NCI-H2171 (cell line): Measurements from ENCODE around the gene ETV7.
"Not testable (repeated sequence)": the region's sequence is repeated elsewhere in the genome, so short reads cannot be mapped to it uniquely, and the experiment has no call there.

Source experiments
- DNase-seq: peaks from one replicate; lab custom pipeline; 2025; lab: John Stamatoyannopoulos, UW

ETV7 gene

DNA sequence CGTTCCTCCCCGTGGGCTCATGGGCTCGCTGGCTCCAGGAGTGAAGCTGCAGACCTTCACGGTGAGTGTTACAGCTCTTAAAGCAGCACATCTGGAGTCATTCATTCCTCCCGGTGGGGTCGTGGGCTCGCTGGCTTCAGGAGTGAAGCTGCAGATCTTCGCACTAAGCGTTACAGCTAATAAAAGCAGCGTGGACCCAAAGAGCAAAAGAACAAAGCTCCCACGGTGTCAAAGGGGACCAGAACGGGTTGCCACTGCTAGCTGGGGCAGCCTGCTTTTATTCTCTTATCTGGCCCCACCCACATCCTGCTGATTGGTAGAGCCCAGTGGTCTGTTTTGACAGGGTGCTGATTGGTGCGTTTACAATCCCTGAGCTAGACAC lies 24.1 kb downstream of the ETV7 start:
- DNase-seq: not testable (repeated sequence)

DNA sequence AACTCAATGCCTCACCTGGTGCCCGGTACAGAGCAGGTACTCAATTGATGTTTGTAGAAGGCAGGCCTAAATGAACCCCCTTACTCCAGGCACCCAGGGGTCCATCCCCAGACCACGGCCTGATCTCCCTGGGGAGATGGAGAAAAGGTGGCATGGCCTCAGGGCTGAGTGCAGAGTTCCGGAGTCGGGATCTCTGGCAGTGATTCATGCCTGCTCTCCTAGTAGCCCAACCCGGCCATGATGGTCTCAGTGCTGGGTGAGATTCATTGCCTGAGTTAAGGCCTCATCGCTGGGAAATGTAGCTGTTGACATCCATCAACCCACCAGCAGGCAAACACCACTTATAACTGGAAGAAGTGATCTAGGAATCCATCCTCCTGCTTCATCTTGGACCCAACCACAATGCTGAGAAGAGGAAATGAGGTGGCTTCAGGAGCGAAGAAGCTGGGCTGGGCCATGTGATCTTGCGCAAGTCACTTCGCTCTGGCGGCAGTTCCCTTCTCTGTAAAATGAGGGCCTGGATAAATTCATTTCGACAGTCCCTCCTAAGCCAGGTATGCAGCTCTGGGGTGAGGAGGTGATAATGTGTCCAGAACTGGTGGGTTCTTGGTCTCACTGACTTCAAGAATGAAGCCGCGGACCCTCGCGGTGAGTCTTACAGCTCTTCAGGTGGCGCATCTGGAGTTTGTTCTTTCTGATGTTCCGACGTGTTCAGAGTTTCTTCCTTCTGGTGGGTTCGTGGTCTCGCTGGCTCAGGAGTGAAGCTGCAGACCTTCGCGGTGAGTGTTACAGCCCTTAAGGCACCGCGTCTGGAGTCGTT lies 24.7 kb downstream of the ETV7 start:
- no peak for DNase-seq

DNA sequence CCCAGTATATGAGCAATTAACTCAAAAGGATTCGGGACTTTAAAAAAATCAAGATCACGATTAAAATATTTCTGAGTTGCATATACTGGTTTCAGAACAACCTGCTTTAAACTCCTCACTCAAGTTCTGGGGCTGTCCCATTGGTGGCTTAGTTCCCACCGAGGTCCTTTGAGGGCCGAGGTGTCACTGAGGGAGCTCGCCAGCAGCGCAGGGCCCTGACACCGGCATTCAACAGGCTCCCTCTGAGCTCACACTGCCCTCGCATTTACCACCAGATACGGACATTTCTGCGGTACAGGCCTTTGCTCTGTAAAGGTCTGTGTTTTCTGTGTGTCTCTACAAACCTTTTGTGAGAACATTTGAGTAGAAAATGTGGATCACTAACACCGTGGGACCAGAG lies 26.4 kb downstream of the ETV7 start:
- DNase-seq: no peak

DNA sequence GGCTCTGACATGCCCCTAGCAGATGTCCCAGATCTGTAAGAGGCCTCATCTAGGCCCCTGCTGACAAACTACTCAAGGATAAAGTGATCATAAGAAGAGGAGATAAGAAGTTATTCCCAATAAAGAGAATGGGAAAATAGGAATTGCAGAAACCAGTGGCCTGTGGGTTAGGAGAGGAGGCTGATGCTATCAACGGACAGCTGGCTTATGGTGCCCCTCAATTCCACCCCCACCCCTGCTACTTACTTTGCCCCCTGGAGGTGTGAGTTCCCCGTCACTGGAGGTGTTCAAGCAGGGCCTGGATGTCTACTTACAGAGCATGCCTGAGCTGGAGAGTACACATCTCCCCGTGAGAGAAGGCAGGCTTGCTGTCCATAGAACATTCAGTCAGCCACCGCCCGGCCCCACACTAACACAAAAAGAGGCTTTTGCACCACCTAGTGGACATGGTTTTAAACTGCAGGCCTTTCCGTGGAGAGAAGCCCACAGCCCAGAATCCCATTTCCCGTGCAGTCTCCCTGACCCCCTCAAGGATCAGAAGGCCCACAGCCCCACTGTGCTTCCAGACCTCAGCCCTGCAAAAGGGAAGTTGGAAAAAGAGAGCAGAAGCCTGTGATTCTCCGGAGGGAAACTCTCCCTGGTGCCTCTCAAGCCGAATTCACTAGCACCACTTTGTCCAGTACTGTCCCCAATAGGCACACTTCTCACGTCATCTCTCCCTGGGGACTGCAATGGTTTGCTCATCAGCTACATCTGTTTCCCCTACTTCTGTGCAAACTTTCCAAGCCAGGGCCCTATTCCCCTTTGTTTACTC lies 27.0 kb downstream of the ETV7 start:
- DNase-seq: peak; percentile 77

GRCh38 chr6:36358226-36358915 lies 29.1 kb downstream of the ETV7 start:
- DNase-seq: no peak

DNA sequence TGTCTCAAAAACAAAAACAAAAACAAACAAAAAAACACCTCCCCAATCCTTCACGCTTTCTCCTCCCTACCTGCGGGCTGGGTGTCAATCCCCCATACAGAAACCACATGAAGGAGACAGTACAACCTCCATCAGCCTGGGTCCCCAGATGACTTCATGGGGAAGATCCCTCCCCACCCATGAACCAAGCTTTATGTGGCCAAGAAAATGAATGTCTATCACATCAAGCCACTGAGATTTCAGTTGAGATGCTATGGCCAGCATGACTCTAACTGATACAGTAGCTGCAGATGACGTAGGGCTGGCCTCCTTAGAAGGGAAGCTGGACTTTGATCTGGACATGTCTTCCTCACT lies 29.6 kb downstream of the ETV7 start:
- no peak for DNase-seq

DNA sequence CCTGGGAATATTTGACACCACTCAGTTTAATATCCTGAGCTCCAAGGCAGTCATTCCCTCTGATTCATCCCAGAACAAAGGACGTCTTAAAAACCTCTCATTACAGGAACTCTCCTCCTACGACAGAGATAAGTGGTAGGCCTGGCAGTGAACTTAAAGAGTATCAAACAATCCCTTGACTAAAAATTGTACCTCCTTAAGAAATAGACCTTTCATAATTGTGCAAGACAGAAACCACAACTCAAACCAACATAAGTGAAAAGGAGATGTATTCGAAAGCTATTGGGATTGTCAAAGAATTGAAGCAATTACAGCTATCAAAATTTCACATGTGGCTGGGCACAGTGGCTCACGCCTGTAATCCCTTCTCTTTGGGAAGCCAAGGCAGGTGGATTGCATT lies 31.6 kb downstream of the ETV7 start:
- no peak for DNase-seq

DNA sequence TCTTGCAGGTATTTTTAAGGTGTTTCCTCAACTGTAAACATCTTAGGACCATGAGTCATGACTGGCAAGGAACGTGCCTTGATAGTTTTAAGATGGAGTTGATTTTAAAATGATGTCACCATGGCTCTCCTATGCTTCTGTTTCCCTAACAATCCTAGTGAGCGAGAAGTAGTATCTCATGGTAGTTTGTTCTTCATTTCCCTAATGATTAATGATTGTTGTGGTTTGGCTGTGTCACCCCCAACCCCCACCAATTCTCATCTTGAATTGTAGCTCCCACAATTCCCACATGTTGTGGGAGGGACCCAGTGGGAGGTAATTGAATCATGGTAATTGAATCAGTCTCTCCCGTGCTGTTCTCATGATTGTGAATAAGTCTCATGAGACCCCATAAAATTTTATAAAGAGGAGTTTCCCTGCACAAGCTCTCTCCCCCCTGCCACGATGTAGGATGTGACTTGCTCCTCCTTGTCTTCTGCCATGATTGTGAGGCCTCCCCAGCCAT lies 34.0 kb downstream of the ETV7 start:
- no peak for DNase-seq

GRCh38 chr6:36352477-36353157 lies 34.9 kb downstream of the ETV7 start:
- DNase-seq: no peak

GRCh38 chr6:36350681-36351571 lies 36.5 kb downstream of the ETV7 start:
- DNase-seq: no peak

DNA sequence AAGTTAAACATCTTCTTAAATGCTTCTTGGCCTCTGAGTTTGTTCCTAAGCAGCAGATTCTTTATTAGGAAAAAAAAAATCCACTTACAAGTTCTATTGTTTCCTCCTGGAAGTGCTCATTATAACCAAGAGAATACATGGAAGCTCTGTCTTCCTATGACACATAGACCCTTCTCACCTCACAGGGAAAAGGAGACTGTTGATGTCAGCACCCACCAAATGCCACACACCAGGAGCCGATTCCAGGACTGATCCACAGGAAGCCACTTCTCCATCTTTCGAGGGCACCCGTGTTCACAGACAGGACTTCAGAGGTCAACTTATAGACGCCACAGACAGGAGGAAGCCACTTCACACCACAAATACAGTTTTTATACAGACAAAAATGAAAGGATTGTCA lies 37.4 kb downstream of the ETV7 start:
- DNase-seq: no peak

- peak; percentile 89 for DNase-seq
Measured at GRCh38 chr6:36349240-36349639, 38.2 kb downstream of the ETV7 start.

DNA sequence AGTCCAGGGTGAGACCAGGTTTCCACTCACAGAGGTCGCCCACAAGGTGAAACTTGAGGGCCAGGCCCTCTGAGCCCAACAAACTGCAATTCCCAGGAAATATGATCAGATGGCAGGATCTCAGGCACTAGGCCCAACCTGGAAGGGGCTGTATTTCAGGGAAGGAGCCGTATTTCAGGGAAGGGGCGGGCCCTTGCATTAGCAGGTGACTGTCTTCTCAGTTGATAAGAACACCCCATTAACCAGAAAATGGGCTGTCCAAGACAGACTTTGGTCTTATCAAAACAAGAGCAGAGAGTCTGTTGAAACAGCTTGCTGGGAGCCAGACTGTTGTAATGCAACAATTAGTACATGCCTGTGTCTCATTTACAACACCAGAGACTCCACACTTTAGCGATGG lies 39.8 kb downstream of the ETV7 start:
- DNase-seq: no peak

GRCh38 chr6:36346486-36347273 lies 40.8 kb downstream of the ETV7 start:
- no peak for DNase-seq

- DNase-seq: no peak
Measured at GRCh38 chr6:36345681-36346466, 41.6 kb downstream of the ETV7 start.

DNA sequence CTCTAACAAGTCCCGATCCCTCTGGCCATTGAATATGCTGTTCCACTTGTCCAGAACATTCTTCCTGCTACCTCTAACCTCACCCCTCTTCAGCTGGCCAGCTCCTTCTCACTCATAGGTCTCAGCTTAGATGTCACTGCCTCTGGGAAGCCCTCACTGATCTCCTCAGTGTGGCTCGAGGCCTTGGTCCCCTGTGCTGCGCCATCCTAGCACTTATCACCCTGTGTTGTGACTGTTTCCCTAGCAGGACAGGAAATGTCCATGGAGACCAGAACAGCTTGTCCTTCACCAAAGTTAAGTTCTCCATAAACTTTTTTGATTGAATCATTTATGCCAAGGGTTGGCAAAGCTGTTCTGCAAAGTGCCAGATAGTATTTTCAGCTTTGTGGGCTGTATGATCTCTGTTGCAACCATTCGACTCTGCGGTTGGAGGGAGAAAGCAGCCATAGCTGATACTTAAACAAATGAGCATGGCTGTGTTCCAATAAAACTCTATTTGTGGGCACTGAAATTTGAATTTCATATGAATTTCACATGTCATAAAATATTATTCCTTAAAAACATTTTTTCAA lies 44.3 kb downstream of the ETV7 start:
- DNase-seq: no peak

DNA sequence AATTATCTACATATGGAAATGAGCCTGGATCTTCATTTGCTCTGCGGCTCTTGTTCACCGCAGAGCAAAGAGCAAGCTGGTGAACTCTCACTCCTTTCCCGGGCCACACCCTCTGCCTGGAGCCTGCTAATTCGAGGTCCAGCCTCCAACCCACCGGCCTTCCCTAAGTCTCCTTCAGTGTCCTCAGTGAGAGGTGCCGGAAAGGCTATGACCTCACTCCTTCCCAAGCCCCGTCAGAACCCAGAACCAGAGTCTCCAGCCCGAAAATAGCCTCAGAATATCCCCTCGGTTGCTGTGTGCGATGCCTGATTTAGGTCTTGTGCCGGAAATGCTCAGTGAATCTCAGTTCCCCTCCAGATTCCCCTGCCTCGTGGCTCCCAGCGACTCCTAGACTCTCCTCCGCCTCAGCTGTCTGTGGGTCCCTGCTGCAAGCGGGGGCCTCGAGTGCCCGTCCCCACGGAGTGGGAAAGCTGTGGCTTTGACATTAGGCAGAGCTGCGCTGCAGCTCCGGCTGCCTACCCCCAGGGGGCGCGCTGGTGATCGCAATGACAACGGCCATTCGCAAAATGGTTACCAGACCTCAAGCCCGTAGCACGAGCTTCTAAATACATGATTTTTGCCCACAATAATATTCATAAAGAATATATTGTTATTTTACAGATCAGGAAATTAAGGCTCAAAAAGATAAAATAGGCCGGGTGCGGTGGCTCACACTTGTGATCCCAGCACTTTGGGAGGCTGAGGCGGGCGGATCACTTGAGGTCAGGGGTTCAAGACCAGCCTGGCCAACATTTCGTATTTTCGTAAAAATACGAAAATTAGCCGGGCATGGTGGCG lies 46.6 kb downstream of the ETV7 start:
- peak; percentile 44 for DNase-seq

DNA sequence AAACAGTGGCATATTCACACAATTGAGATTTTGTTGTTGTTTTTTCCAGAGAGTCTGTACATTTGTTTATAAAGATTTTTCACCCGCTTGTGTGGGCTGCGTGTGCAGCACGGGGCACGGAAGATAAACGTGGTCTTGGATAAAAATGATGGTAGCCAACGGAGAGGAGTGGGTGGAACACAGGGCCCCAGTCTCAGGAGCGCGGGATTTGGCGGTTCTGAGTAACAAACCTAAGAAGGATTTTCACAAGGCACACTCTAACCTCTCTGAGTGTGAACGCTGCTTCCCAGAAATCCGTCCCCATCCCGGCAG lies 47.2 kb downstream of the ETV7 start:
- no peak for DNase-seq
